ENCODE measurements around the gene TAF3. TPM values are rescaled to one million over a fixed set of nuclear protein-coding genes. Genes with fewer than 3 reads are reported as not detected.

The TAF3 gene
- 2.3 and 2.5 TPM in 2 replicates for total RNA-seq

DNA sequence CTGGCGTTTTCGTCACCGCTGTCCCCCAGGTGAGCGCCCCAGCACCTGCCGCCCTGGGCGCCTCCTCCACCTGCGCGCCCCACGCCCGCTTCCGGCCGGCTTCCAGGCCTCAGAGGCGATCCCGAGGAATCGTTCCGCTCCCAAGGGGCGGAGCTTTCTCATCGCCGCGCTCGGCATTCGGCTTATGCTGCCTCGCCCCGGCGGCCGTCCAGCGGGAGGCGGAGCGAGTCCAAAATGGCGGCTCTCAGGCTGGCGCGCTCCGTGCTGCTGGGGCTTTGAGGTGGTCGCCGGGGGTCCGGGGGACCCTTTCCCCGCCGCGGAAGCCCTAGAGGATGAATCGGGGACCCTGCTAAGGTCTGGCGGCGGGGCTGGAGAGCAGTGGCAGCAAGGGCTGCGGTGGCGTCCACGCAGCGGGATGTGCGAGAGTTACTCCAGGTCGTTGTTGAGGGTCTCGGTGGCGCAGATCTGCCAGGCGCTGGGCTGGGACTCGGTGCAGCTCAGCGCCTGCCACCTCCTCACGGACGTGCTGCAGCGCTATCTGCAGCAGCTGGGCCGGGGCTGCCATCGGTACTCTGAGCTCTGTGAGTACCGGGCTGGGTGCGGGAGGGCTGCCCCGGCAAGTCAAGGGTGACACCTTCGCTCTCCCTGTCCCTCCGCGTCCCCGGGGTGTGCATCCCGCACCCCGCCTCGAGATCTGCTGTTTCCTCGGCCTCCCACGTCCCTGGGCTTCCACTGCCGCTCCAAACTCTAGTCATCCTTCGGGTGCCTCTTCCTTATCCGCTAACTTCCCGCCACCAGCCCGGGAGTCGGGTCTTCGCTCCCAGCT lies at the start of gene TAF3:
Gene TAF3 (plus strand): TSS at position 211 of the 826 bp plus-strand sequence. CDS start 205 bp downstream, at position 416.

DNA sequence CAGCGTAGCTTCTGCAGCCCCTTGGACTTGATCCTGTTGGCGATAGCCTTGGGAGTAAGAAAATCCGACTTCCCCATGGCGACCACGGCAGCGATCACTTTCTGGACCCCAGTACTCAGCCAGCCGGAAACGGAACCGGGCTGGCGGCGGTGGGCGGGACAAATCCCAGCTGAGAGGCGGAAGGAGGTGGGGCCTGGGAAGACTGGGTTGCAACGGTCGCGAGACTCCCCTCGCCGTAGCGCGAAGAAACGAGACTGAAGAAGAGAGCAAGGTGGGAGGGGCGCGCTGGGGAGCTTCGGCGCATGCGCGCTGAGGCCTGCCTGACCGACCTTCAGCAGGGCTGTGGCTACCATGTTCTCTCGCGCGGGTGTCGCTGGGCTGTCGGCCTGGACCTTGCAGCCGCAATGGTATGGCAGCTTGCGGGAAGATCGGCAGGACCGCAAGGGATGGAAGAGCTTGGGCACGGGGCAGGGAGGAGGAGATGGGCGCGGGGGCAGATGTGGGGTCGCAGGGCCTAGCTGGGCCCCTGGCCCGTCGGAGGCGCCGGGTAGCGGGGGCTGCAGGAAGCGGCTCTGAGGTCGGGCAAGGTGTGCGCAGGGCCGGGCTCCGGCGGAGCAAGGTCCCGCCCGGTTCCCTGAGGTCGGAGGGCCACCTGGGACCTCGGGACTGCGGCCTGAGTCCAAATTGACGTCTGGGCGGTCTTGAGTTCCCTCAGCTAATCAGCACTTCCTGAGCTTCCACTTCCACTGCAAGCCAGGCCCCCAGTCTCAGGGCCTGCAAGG lies 30.3 kb upstream of the TAF3 start, which contains the start of the genes ATP5F1C and KIN:
Gene ATP5F1C (plus strand): TSS at position 321 of the 782 bp plus-strand sequence. CDS start 31 bp downstream, at position 352.
Gene KIN (minus strand): TSS at position 137 of the 782 bp plus-strand sequence. CDS start 60 bp downstream, at position 77.

DNA sequence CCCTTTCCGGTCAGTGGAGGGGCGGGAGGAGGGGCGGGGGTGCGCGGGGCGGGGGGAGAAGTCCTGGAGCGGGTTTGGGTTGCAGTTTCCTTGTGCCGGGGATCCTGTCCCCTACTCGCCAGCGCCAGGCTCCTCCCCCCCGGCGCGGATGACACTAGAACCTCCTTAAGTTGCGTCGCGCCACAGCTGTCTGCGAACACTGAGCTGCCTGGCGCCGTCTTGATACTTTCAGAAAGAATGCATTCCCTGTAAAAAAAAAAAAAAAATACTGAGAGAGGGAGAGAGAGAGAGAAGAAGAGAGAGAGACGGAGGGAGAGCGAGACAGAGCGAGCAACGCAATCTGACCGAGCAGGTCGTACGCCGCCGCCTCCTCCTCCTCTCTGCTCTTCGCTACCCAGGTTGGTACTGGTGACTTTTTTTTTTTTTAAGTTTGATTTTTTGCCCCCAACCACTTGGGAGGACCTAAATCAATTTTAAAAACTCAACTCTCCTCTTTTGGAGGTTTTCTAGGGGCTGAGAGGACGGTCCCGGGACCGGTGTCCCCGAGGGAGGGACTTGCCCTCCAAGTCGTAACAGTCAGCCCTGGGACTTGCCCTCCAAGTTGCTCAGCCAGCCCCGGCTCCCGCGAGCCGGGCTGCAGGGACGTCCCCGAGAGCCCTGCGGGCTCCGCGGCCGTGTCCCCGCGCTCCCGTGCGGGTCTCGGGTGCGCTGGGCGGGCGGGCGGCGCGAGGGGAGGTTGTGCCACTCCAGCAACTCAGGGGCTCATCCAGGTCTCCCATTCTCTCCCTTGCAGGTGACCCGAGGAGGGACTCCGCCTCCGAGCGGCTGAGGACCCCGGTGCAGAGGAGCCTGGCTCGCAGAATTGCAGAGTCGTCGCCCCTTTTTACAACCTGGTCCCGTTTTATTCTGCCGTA lies 236.4 kb downstream of the TAF3 start, which contains the start of gene GATA3:
Gene GATA3 (plus strand): TSS at position 195 of the 914 bp plus-strand sequence. CDS start 968 bp downstream, outside the sequence.

Other genes with a start within 250 kb of the TAF3 start
- under 0.01 and 2.8 TPM in 2 replicates for gene ITIH5, start 151.5 kb upstream of the TAF3 start, total RNA-seq
- gene ITIH2, start 115.2 kb upstream of the TAF3 start, total RNA-seq = not detected in 2 replicates
- gene KIN, start 30.5 kb upstream of the TAF3 start, total RNA-seq = 5.5 and 6.7 TPM in 2 replicates
- 193 and 309 TPM in 2 replicates for gene ATP5F1C, start 30.3 kb upstream of the TAF3 start, total RNA-seq
- gene GATA3, start 236.2 kb downstream of the TAF3 start, total RNA-seq = not detected in 2 replicates

Data from smooth muscle cell of trachea (primary cell).